HEK293T (cell line): ENCODE data around the gene OVCH1.

Source experiments
- FOXK2 ChIP-seq: fragments of 450-650 bp; IDR thresholded peaks from 2 replicates; pipeline ENCODE4 v1.6.1; 2016; ENCODE audit warnings: mild to moderate bottlenecking
- PKNOX1 ChIP-seq: fragments of 450-650 bp; IDR thresholded peaks from 2 replicates; pipeline ENCODE4 v1.6.1; 2016
- SP1 ChIP-seq: fragments of 450-650 bp; IDR thresholded peaks from 2 replicates; pipeline ENCODE4 v1.6.1; 2017

- TF ChIP-seq FOXK2 = no peak
- TF ChIP-seq PKNOX1 = no peak
- TF ChIP-seq SP1 = no peak
These were observed 48.5 kb upstream of the OVCH1 start for GRCh38 chr12:29546000-29546399.
